HCT116 (cell line): ENCODE results near the gene TTC39C. TPM values are rescaled to one million over a fixed set of nuclear protein-coding genes. Genes with fewer than 3 reads are reported as not detected.

Experiments used
- ATAC-seq: fragments of 200-7000 bp; cut with Tn5 transposase; 2 replicates; pipeline ENCODE4 v1.9.1; 2020; ENCODE audit warnings: mild to moderate bottlenecking, moderate library complexity
- BruUV-seq: library from RNA; stranded (reverse); fragments of 400-500 nt; replicated peaks from 2 replicates; lab custom pipeline; 2021; lab: Mats Ljungman, UMichigan
- CTCF ChIA-PET: fragments of 300-600 bp; sonication (Branson Sonifier 250); formaldehyde crosslinking; loops from one replicate; lab custom pipeline; 2021; ENCODE audit warnings: antibody characterized with exemption; lab: Charles Lee
- POLR2A ChIA-PET: fragments of 300-600, 350-600 bp; sonication (Branson Sonifier 250); formaldehyde crosslinking; loops from one replicate; lab custom pipeline; 2021; ENCODE audit warnings: antibody characterized with exemption; lab: Charles Lee
- RAD21 ChIA-PET, 2 experiments: fragments of 300-600 bp; sonication (Branson Sonifier 250); formaldehyde crosslinking; loops; one replicate each; lab custom pipeline; 2023; ENCODE audit warnings: low total read pairs in 2 of 2; ENCODE audit not compliant: uncharacterized antibody in 2 of 2, unreplicated experiment in 2 of 2, low non-redundant PET in 1 of 2; lab: Charles Lee
- DNase-seq: peaks from one replicate; pipeline ENCODE4 v3.0.0-alpha.2; 2010; ENCODE audit warnings: low read depth, low spot score
- H2AFZ ChIP-seq: fragments of 200-600 bp; shearing (Covaris generic), sonication (generic); 2 replicates; pipeline ENCODE4 v1.6.1; 2017; ENCODE audit warnings: low read depth, mixed run types, mixed read lengths, antibody characterized with exemption, low read length; ENCODE audit not compliant: poor library complexity, severe bottlenecking
- H3K27ac ChIP-seq: 2 replicates; pipeline ENCODE4 v1.5.1; 2012; ENCODE audit warnings: low read depth, low read length
- H3K27me3 ChIP-seq: fragments of 200-600 bp; sonication (generic); 2 replicates; pipeline ENCODE4 v1.6.1; 2016; ENCODE audit warnings: mixed run types, low read length, mixed read lengths; ENCODE audit not compliant: insufficient read depth
- H3K36me3 ChIP-seq, 2 experiments: fragments of 200-500 bp in 1 of 2; fragments of 200-600 bp in 1 of 2; sonication (Bioruptor generic) in 1 of 2; sonication (generic) in 1 of 2; 2 replicates each; pipeline versions ENCODE4 v1.5.1 to v1.6.1; 2014 to 2016; ENCODE audit warnings: low read length in 2 of 2, inconsistent platforms in 1 of 2, mixed read lengths in 1 of 2, mixed run types in 1 of 2; ENCODE audit not compliant: insufficient read depth in 2 of 2, control insufficient read depth in 1 of 2
- H3K4me1 ChIP-seq, 2 experiments: fragments of 200-600 bp in 1 of 2; sonication (generic) in 1 of 2; 2 replicates each; pipeline versions ENCODE4 v1.5.1 to v1.6.1; 2012 to 2017; ENCODE audit warnings: low read length in 2 of 2, inconsistent platforms in 1 of 2, mild to moderate bottlenecking in 1 of 2, mixed read lengths in 1 of 2, mixed run types in 1 of 2, moderate library complexity in 1 of 2; ENCODE audit not compliant: insufficient read depth in 2 of 2, control insufficient read depth in 1 of 2
- H3K4me2 ChIP-seq: fragments of 200-600 bp; sonication (generic); 2 replicates; pipeline ENCODE4 v1.6.1; 2017; ENCODE audit warnings: mixed run types, low read length, mixed read lengths
- H3K4me3 ChIP-seq, 2 experiments: fragments of 200-600 bp in 1 of 2; sonication (generic) in 1 of 2; replicated peaks in 1 of 2; 2 replicates each; pipeline ENCODE4 v1.5.1; 2011 to 2016; ENCODE audit warnings: low read length in 2 of 2, control low read depth in 1 of 2, low read depth in 1 of 2, mild to moderate bottlenecking in 1 of 2, mixed read lengths in 1 of 2, mixed run types in 1 of 2
- H3K79me2 ChIP-seq: fragments of 200-600 bp; sonication (generic); 2 replicates; pipeline ENCODE4 v1.6.1; 2017; ENCODE audit warnings: mild to moderate bottlenecking, mixed run types, low read length, moderate library complexity, mixed read lengths; ENCODE audit not compliant: insufficient read depth
- H3K9ac ChIP-seq: fragments of 200-600 bp; sonication (generic); 2 replicates; pipeline ENCODE4 v1.6.1; 2016; ENCODE audit warnings: low read length, mixed read lengths
- H3K9me2 ChIP-seq: fragments of 200-600 bp; sonication (generic), shearing (Covaris generic); 2 replicates; pipeline ENCODE4 v1.6.1; 2017; ENCODE audit warnings: mixed run types, mild to moderate bottlenecking, moderate library complexity; ENCODE audit not compliant: insufficient read depth
- H3K9me3 ChIP-seq, 2 experiments: fragments of 200-500 bp in 1 of 2; fragments of 200-600 bp in 1 of 2; sonication (Bioruptor generic) in 1 of 2; sonication (generic) in 1 of 2; 2 replicates each; pipeline ENCODE4 v1.6.1; 2014 to 2017; ENCODE audit warnings: low read length in 2 of 2, mixed read lengths in 2 of 2, inconsistent platforms in 1 of 2, low read depth in 1 of 2, mild to moderate bottlenecking in 1 of 2, mixed run types in 1 of 2, moderate library complexity in 1 of 2; ENCODE audit not compliant: control insufficient read depth in 1 of 2, insufficient read depth in 1 of 2
- H4K20me1 ChIP-seq: fragments of 200-600 bp; sonication (generic), shearing (Covaris generic); 2 replicates; pipeline ENCODE4 v1.6.1; 2017; ENCODE audit warnings: mixed run types, mild to moderate bottlenecking, moderate library complexity; ENCODE audit not compliant: insufficient read depth
- ATF3 ChIP-seq: IDR thresholded peaks from 2 replicates; pipeline ENCODE4 v1.6.1; 2012
- CEBPB ChIP-seq: IDR thresholded peaks from 2 replicates; pipeline ENCODE4 v1.6.1; 2012; ENCODE audit warnings: low read depth
- CTCF ChIP-seq, 3 experiments: fragments of 200-600 bp in 1 of 3; sonication (generic) in 1 of 3; IDR thresholded peaks in 2 of 3; conservative IDR thresholded peaks in 1 of 3; 2 replicates each; pipeline ENCODE4 v1.5.1; 2012 to 2017; ENCODE audit warnings: low read depth in 2 of 3, low read length in 2 of 3, antibody characterized with exemption in 1 of 3, borderline replicate concordance in 1 of 3, control low read depth in 1 of 3, mild to moderate bottlenecking in 1 of 3, mixed read lengths in 1 of 3, mixed run types in 1 of 3, moderate library complexity in 1 of 3; ENCODE audit not compliant: insufficient read depth in 1 of 3
- EZH2 ChIP-seq: fragments of 200-600 bp; sonication (generic); IDR thresholded peaks from 2 replicates; pipeline ENCODE4 v1.6.1; 2017; ENCODE audit warnings: antibody characterized with exemption, mixed run types
- JUND ChIP-seq: IDR thresholded peaks from 2 replicates; pipeline ENCODE4 v1.6.1; 2012
- POLR2A ChIP-seq: IDR thresholded peaks from 2 replicates; pipeline ENCODE4 v1.7.0; 2011; ENCODE audit warnings: borderline replicate concordance; ENCODE audit not compliant: insufficient read depth, insufficient read length; ENCODE audit errors: extremely low read depth
- SIN3A ChIP-seq: IDR thresholded peaks from 2 replicates; pipeline ENCODE4 v1.6.1; 2012; ENCODE audit warnings: low read depth
- SRF ChIP-seq: IDR thresholded peaks from 2 replicates; pipeline ENCODE4 v1.6.1; 2012; ENCODE audit warnings: low read depth
- TCF7L2 ChIP-seq: IDR thresholded peaks from 2 replicates; pipeline ENCODE4 v1.7.0; 2011; ENCODE audit warnings: borderline replicate concordance, inconsistent platforms; ENCODE audit not compliant: insufficient read depth, insufficient read length; ENCODE audit errors: extremely low read depth
- YY1 ChIP-seq: IDR thresholded peaks from 2 replicates; pipeline ENCODE4 v1.6.1; 2011; ENCODE audit warnings: low read length, low read depth, moderate library complexity, mild to moderate bottlenecking; ENCODE audit not compliant: insufficient replicate concordance; ENCODE audit errors: extremely low read depth
- ZBTB33 ChIP-seq: IDR thresholded peaks from 2 replicates; pipeline ENCODE4 v1.6.1; 2011; ENCODE audit warnings: mild to moderate bottlenecking, low read length, moderate library complexity; ENCODE audit not compliant: insufficient replicate concordance; ENCODE audit errors: extremely low read depth
- intact Hi-C: fragments of 100-400 bp; cut with micrococcal nuclease; formaldehyde crosslinking; loops from 2 replicates; pipeline ENCODE4 v1.10.0; 2022
- total RNA-seq: library from RNA; stranded (reverse); gene quantifications from one replicate; pipeline ENCODE4 v1.2.1, GENCODE V29; 2021; ENCODE audit not compliant: unreplicated experiment

TTC39C gene
- total RNA-seq, 1 experiment from 2014 or later = 24.8 TPM

GRCh38 chr18:24083550-24083949 lies 69.0 kb downstream of the TTC39C start:
- ChIA-PET POLR2A (no interaction called here), RAD21 (no interaction called here)
- ATAC-seq = no peak
- H3K79me2 ChIP-seq = no peaks in the 10 kb centered on the region
- H2AFZ ChIP-seq = no peak overlapping the region
- no peaks in the 10 kb centered on the region for H4K20me1 ChIP-seq
- H3K9me2 ChIP-seq = no peaks in the 10 kb centered on the region
- no peak overlapping the region for H3K9ac ChIP-seq
- H3K27me3 ChIP-seq = no peaks in the 10 kb centered on the region
- no peaks in the 10 kb centered on the region for H3K9me3 ChIP-seq
- no peaks in the 10 kb centered on the region for H3K36me3 ChIP-seq
- no peak overlapping the region for H3K4me2 ChIP-seq
- no peaks in the 10 kb centered on the region for H3K4me1 ChIP-seq
- no peak overlapping the region for H3K4me3 ChIP-seq
- DNase-seq = no peak
- intact Hi-C loops = no loop called here
- BruUV-seq = no TSS peak
- TF ChIP-seq POLR2A (no peak), SIN3A (no peak), SRF (no peak), EZH2 (no peak), YY1 (no peak), ATF3 (no peak), JUND (no peak), CTCF (IDR thresholded peaks at IDR 0.05 in 2 of 3, conservative IDR thresholded peaks at IDR 0.05 in 1 of 3; ENCODE audit: borderline replicate concordance in 1 of 3, insufficient read depth in 1 of 3, low read depth in 2 of 3, low read length in 2 of 3) (no peak), CEBPB (no peak), TCF7L2 (no peak), ZBTB33 (no peak)
- TF ChIP-seq, all 23 proteins: peak for 0
- no peak overlapping the region for H3K27ac ChIP-seq
- CTCF ChIA-PET = no interaction called here
